ENCODE results near the gene NFKB1. TPM values are rescaled to one million over a fixed set of nuclear protein-coding genes. Genes with fewer than 3 reads are reported as not detected.

Gene NFKB1
- total and polyA plus RNA-seq, 2 donors (not counting 1 experiment from before 2014, with no cell fraction given), result 20.9 to 32.5 TPM

DNA sequence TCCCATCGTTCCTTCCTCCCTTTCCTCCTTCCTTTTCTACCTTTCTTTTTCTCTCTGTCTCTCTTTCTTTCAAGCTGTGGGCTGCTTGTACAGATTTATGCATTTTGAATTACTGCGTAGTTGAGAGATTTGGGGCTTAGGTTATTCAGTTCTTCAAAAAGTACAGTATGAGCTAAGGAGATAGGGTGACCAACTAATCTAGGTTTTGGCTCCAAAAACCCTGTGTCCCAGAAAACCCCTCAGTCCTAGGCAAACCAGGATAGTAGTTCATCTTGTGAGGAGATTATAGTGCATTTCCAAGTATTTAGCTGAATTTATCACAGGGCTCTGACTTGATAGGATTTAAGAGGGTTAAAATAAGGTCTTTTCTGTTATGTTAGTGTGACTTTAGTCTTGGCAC is 64.5 kb downstream of the NFKB1 start:
- no peak overlapping the region for H3K4me2 ChIP-seq (ENCODE audit: extremely low read depth, insufficient read depth, low read length)
- no peak overlapping the region for H2AFZ ChIP-seq (ENCODE audit: low read length)
- H3K27ac ChIP-seq (ENCODE audit: insufficient read depth, low read length), result no peak overlapping the region
- H4K20me1 ChIP-seq (ENCODE audit: control insufficient read depth, extremely low read depth, insufficient read depth, low read length), result no peaks in the 10 kb centered on the region
- no peak overlapping the region for H3K4me3 ChIP-seq (replicated peaks in 1 of 4; ENCODE audit: control extremely low read depth in 1 of 4, insufficient read depth in 1 of 4, low read depth in 3 of 4, low read length in 4 of 4)
- no peaks in the 10 kb centered on the region for H3K36me3 ChIP-seq (ENCODE audit: control insufficient read depth, insufficient read depth, low read length)
- no peak overlapping the region for H3K9ac ChIP-seq (ENCODE audit: insufficient read depth, low read length)
- H3K4me1 ChIP-seq (ENCODE audit: control insufficient read depth, extremely low read depth, insufficient read depth, low read length), result peaks cover 3% of the 10 kb centered on the region
- no peaks in the 10 kb centered on the region for H3K79me2 ChIP-seq (ENCODE audit: control insufficient read depth, insufficient read depth, low read length)
- TF ChIP-seq, protein P1, sequence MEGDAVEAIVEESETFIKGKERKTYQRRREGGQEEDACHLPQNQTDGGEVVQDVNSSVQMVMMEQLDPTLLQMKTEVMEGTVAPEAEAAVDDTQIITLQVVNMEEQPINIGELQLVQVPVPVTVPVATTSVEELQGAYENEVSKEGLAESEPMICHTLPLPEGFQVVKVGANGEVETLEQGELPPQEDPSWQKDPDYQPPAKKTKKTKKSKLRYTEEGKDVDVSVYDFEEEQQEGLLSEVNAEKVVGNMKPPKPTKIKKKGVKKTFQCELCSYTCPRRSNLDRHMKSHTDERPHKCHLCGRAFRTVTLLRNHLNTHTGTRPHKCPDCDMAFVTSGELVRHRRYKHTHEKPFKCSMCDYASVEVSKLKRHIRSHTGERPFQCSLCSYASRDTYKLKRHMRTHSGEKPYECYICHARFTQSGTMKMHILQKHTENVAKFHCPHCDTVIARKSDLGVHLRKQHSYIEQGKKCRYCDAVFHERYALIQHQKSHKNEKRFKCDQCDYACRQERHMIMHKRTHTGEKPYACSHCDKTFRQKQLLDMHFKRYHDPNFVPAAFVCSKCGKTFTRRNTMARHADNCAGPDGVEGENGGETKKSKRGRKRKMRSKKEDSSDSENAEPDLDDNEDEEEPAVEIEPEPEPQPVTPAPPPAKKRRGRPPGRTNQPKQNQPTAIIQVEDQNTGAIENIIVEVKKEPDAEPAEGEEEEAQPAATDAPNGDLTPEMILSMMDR (conservative IDR thresholded peaks at IDR 0.05 in 1 of 2, IDR thresholded peaks at IDR 0.05 in 1 of 2; ENCODE audit: low read depth in 1 of 2, low read length in 2 of 2), result no peak
- TF ChIP-seq EZH2 (IDR thresholded peaks at IDR 0.05; ENCODE audit: low read length, missing control alignments), result no peak
- no peak for DNase-seq (ENCODE audit: low read depth in 2 of 2)
- no peaks in the 10 kb centered on the region for H3K9me3 ChIP-seq (ENCODE audit: control insufficient read depth, insufficient read depth, low read depth, low read length)
- H3K27me3 ChIP-seq (ENCODE audit: control insufficient read depth, insufficient read depth, low read length), result no peaks in the 10 kb centered on the region

DNA sequence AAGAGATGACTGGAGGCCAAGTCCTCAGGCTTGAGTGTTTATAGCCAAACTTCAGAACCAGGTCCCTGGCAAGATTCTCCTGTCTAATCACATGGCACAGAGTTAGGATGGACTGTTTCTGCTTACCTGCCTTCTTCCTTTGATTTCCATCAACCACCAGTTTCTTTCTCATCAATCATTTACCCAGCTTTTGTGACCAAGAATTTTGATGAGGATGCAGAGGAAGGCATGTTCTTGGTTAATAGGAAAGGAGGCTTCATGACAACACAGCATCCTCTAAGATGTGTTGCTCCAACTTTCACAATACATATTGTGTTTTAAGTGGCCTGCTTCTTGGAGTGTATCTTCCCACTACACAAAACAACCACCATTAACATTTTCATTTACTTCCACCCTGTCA is 65.3 kb downstream of the NFKB1 start:
- Histone ChIP-seq H3K27me3 (ENCODE audit: control insufficient read depth, insufficient read depth, low read length) (no peaks in the 10 kb centered on the region), H3K79me2 (ENCODE audit: control insufficient read depth, insufficient read depth, low read length) (no peaks in the 10 kb centered on the region), H3K9me3 (ENCODE audit: control insufficient read depth, insufficient read depth, low read depth, low read length) (no peaks in the 10 kb centered on the region), H3K4me2 (ENCODE audit: extremely low read depth, insufficient read depth, low read length) (no peak overlapping the region), H3K4me1 (ENCODE audit: control insufficient read depth, extremely low read depth, insufficient read depth, low read length) (peaks cover 3% of the 10 kb centered on the region), H3K4me3 (replicated peaks in 1 of 4; ENCODE audit: control extremely low read depth in 1 of 4, insufficient read depth in 1 of 4, low read depth in 3 of 4, low read length in 4 of 4) (no peak overlapping the region), H3K9ac (ENCODE audit: insufficient read depth, low read length) (no peak overlapping the region), H3K36me3 (ENCODE audit: control insufficient read depth, insufficient read depth, low read length) (no peaks in the 10 kb centered on the region), H4K20me1 (ENCODE audit: control insufficient read depth, extremely low read depth, insufficient read depth, low read length) (no peaks in the 10 kb centered on the region), H3K27ac (ENCODE audit: insufficient read depth, low read length) (no peak overlapping the region), H2AFZ (ENCODE audit: low read length) (no peak overlapping the region)
- no peak for DNase-seq (ENCODE audit: low read depth in 2 of 2)
- TF ChIP-seq, protein P1 (conservative IDR thresholded peaks at IDR 0.05 in 1 of 2, IDR thresholded peaks at IDR 0.05 in 1 of 2; ENCODE audit: low read depth in 1 of 2, low read length in 2 of 2), result no peak
- no peak for TF ChIP-seq EZH2 (IDR thresholded peaks at IDR 0.05; ENCODE audit: low read length, missing control alignments)

DNA sequence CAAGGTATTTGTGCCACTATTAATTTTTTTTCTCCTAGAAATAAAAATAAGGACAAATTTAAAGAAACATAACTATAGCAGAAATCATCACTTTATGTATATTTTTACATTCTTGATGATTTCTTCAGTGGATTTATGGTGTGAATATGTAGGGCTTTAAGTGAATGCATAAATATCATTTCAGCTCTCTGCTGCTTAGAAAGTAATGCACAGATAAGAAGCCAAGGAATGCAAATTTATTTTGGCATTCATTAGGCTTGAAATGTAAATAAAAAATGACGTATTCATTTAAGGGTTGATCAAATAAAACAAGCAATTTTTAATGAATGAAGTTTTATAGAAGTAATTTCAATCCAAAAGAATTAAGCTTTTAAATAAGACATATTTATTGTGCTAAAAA is 66.3 kb downstream of the NFKB1 start:
- Histone ChIP-seq H3K27me3 (ENCODE audit: control insufficient read depth, insufficient read depth, low read length) (no peaks in the 10 kb centered on the region), H3K79me2 (ENCODE audit: control insufficient read depth, insufficient read depth, low read length) (no peaks in the 10 kb centered on the region), H4K20me1 (ENCODE audit: control insufficient read depth, extremely low read depth, insufficient read depth, low read length) (no peaks in the 10 kb centered on the region), H3K9ac (ENCODE audit: insufficient read depth, low read length) (no peak overlapping the region), H2AFZ (ENCODE audit: low read length) (no peak overlapping the region), H3K9me3 (ENCODE audit: control insufficient read depth, insufficient read depth, low read depth, low read length) (no peaks in the 10 kb centered on the region), H3K36me3 (ENCODE audit: control insufficient read depth, insufficient read depth, low read length) (no peaks in the 10 kb centered on the region), H3K4me3 (replicated peaks in 1 of 4; ENCODE audit: control extremely low read depth in 1 of 4, insufficient read depth in 1 of 4, low read depth in 3 of 4, low read length in 4 of 4) (no peak overlapping the region), H3K4me1 (ENCODE audit: control insufficient read depth, extremely low read depth, insufficient read depth, low read length) (peaks cover 3% of the 10 kb centered on the region), H3K4me2 (ENCODE audit: extremely low read depth, insufficient read depth, low read length) (no peak overlapping the region), H3K27ac (ENCODE audit: insufficient read depth, low read length) (no peak overlapping the region)
- no peak for DNase-seq (ENCODE audit: low read depth in 2 of 2)
- TF ChIP-seq, protein P1 (conservative IDR thresholded peaks at IDR 0.05 in 1 of 2, IDR thresholded peaks at IDR 0.05 in 1 of 2; ENCODE audit: low read depth in 1 of 2, low read length in 2 of 2), result no peak
- TF ChIP-seq EZH2 (IDR thresholded peaks at IDR 0.05; ENCODE audit: low read length, missing control alignments), result no peak
